Measurements from ENCODE around the gene MYCN. TPM values are rescaled to one million over a fixed set of nuclear protein-coding genes. Genes with fewer than 3 reads are reported as not detected.
"Not testable (repeated sequence)": the region's sequence is repeated elsewhere in the genome, so short reads cannot be mapped to it uniquely, and the experiment has no call there.

The MYCN gene
- total RNA-seq, 1 donor from 2014 or later = not detected

GRCh38 chr2:15901095-15901807, 39.1 kb upstream of the MYCN start:
- Mint-ChIP-seq H3K9me3 (peaks cover 5% of the 10 kb centered on the region), H3K36me3 (ENCODE audit: low read depth) (no peaks in the 10 kb centered on the region), H3K27me3 (no peaks in the 10 kb centered on the region), H3K4me1 (no peaks in the 10 kb centered on the region), H3K27ac (no peak overlapping the region), H3K4me3 (no peak overlapping the region)
- DNase-seq = no peak
- intact Hi-C loops (cut with micrococcal nuclease) = no loop called here

GRCh38 chr2:15901808-15902130, 38.6 kb upstream of the MYCN start:
- H3K4me1 Mint-ChIP-seq = no peaks in the 10 kb centered on the region
- no peak overlapping the region for H3K27ac Mint-ChIP-seq
- intact Hi-C loops (cut with micrococcal nuclease) = no loop called here
- peaks cover under 1% of the 10 kb centered on the region for H3K9me3 Mint-ChIP-seq
- no peaks in the 10 kb centered on the region for H3K36me3 Mint-ChIP-seq (ENCODE audit: low read depth)
- no peaks in the 10 kb centered on the region for H3K27me3 Mint-ChIP-seq
- H3K4me3 Mint-ChIP-seq = no peak overlapping the region
- no peak for DNase-seq

GRCh38 chr2:15903910-15904309, 36.4 kb upstream of the MYCN start:
- H3K4me1 Mint-ChIP-seq; DNase-seq; H3K27ac Mint-ChIP-seq; intact Hi-C loops (cut with micrococcal nuclease); H3K9me3 Mint-ChIP-seq; H3K4me3 Mint-ChIP-seq; H3K36me3 Mint-ChIP-seq (ENCODE audit: low read depth); H3K27me3 Mint-ChIP-seq: not testable (repeated sequence)

- H3K27me3 Mint-ChIP-seq = peaks cover 2% of the 10 kb centered on the region
- DNase-seq = no peak
- no peak overlapping the region for H3K4me3 Mint-ChIP-seq
- H3K27ac Mint-ChIP-seq = no peak overlapping the region
- intact Hi-C loops (cut with micrococcal nuclease) = no loop called here
- no peaks in the 10 kb centered on the region for H3K9me3 Mint-ChIP-seq
- no peaks in the 10 kb centered on the region for H3K36me3 Mint-ChIP-seq (ENCODE audit: low read depth)
- no peaks in the 10 kb centered on the region for H3K4me1 Mint-ChIP-seq
These were observed 35.1 kb upstream of the MYCN start for GRCh38 chr2:15905267-15905645.

DNA sequence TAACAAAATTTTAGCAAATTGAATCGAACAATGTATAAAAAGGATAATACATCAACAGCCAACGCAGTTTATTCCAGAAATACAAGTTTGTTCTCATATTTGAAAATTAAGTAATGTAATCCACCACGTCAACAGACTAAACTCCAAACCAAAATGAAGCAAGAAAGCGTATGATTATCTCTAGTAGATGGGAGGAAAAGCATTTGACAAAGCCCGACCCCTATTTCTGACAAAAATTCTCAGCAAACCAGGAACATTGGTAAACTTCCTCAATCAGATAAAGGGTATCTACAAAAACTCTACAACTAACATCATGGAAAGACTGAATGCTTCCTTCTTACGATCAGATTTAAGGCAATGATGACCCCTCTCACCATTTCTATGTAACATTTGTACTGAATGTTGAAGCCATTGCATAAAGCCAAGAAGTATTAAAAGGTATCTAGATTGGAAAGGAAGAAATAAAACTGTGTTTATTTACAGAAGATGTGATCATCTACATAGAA, 34.3 kb upstream of the MYCN start:
- H3K27me3 Mint-ChIP-seq = peaks cover 2% of the 10 kb centered on the region
- intact Hi-C loops (cut with micrococcal nuclease) = no loop called here

DNA sequence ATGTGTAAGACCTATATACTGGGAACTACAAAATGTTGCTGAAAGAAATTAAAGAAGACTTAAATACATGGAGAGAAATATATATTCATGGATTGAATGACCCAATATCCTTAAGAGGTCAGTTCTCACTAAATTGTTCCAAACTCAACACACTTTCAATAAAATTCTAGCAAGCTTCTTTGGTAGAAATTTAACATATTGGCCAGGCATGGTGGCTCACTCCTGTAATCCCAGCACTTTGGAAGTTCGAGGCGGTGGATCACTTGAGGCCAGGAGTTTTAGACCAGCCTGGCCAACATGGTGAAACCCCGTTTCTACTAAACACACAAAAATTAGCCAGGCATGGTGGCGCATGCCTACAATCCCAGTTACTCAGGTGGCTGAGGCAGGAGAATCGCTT, 33.6 kb upstream of the MYCN start:
- no peaks in the 10 kb centered on the region for H3K4me1 Mint-ChIP-seq
- no peaks in the 10 kb centered on the region for H3K9me3 Mint-ChIP-seq
- no peaks in the 10 kb centered on the region for H3K36me3 Mint-ChIP-seq (ENCODE audit: low read depth)
- no peak for DNase-seq
- H3K27me3 Mint-ChIP-seq = peaks cover 2% of the 10 kb centered on the region
- H3K27ac Mint-ChIP-seq = no peak overlapping the region
- H3K4me3 Mint-ChIP-seq = no peak overlapping the region
- intact Hi-C loops (cut with micrococcal nuclease) = no loop called here

More for the DNA sequence above, 34.3 kb upstream of the MYCN start:
- Mint-ChIP-seq H3K9me3 (no peaks in the 10 kb centered on the region), H3K4me1 (no peaks in the 10 kb centered on the region), H3K36me3 (ENCODE audit: low read depth) (no peaks in the 10 kb centered on the region), H3K27ac (no peak overlapping the region), H3K4me3 (no peak overlapping the region)
- DNase-seq = no peak

DNA sequence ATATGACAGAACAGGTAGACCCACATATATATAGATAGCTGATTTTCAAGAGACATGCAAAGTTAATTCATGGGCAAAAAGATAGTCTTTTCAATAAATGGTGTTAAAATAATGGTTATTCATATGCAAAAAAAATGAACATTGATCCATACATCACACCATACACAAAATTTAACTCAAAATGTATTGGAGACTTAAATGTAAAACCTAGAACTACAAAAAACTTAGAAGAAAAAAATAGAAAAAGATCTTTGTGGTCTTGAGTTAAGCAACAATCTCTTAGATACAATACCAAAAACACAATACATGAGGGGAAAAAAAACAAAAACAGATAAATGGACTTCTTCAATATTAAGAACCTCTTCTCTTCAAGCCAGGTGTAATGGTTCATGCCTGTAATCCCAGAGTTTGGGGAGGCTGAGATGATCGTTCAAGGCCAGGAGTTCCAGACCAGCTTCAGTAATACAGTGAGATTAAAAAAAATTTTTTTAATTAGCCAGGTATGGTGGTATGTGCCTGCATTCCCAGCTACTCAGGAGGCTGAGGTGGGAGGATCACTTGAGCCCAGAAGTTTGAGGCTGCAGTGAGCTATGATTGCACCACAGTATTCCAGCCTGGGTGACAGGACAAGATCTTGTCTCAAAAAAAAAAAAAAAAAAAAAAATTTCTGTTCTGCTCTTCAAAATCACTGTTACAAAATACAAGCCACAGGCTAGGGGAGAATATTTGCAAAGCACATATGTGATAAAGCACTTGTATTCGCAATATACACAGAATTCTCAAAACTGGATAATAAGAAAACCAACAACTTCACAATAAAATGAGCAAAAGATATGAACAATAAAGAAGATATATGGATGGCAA, 32.7 kb upstream of the MYCN start:
- no peaks in the 10 kb centered on the region for H3K9me3 Mint-ChIP-seq
- no peak overlapping the region for H3K27ac Mint-ChIP-seq
- DNase-seq = no peak
- H3K27me3 Mint-ChIP-seq = peaks cover 2% of the 10 kb centered on the region
- H3K36me3 Mint-ChIP-seq (ENCODE audit: low read depth) = no peaks in the 10 kb centered on the region
- intact Hi-C loops (cut with micrococcal nuclease) = no loop called here
- H3K4me3 Mint-ChIP-seq = no peak overlapping the region
- H3K4me1 Mint-ChIP-seq = no peaks in the 10 kb centered on the region

GRCh38 chr2:15908371-15908770, 32.0 kb upstream of the MYCN start:
- DNase-seq = no peak
- Mint-ChIP-seq H3K9me3 (no peaks in the 10 kb centered on the region), H3K36me3 (ENCODE audit: low read depth) (no peaks in the 10 kb centered on the region), H3K4me1 (no peaks in the 10 kb centered on the region), H3K27me3 (peaks cover 2% of the 10 kb centered on the region), H3K27ac (no peak overlapping the region), H3K4me3 (no peak overlapping the region)
- intact Hi-C loops (cut with micrococcal nuclease) = no loop called here

- intact Hi-C loops (cut with micrococcal nuclease) = no loop called here
- Mint-ChIP-seq H3K4me3 (no peak overlapping the region), H3K36me3 (ENCODE audit: low read depth) (no peaks in the 10 kb centered on the region), H3K27me3 (peaks cover 2% of the 10 kb centered on the region), H3K27ac (no peak overlapping the region), H3K9me3 (no peaks in the 10 kb centered on the region), H3K4me1 (no peaks in the 10 kb centered on the region)
- no peak for DNase-seq
These were observed 31.2 kb upstream of the MYCN start for GRCh38 chr2:15909157-15909556.

DNA sequence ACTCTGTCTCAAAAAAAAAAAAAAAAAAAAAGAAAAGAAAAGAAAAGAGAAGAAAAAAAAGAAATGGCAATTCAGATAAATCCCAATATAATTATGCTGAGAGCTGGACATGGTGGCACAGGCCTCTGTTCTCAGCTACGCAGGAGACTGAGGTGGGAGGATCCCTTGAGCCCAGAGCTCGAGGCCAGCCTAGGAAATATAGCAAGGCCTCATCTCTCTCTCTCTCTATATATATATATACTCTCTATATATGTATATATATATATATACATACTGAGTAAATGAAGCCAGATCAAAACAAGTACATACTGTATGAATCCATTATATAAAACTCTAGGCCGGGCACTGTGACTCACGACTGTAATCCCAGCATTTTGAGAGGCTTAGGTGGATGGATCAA, 30.6 kb upstream of the MYCN start:
- H3K4me1 Mint-ChIP-seq = no peaks in the 10 kb centered on the region
- no peaks in the 10 kb centered on the region for H3K36me3 Mint-ChIP-seq (ENCODE audit: low read depth)
- H3K27ac Mint-ChIP-seq = no peak overlapping the region
- no peak overlapping the region for H3K4me3 Mint-ChIP-seq
- intact Hi-C loops (cut with micrococcal nuclease) = no loop called here
- no peaks in the 10 kb centered on the region for H3K9me3 Mint-ChIP-seq
- peaks cover 2% of the 10 kb centered on the region for H3K27me3 Mint-ChIP-seq
- DNase-seq = no peak

- intact Hi-C loops (cut with micrococcal nuclease); H3K36me3 Mint-ChIP-seq (ENCODE audit: low read depth); DNase-seq; H3K27ac Mint-ChIP-seq; H3K9me3 Mint-ChIP-seq; H3K4me3 Mint-ChIP-seq; H3K4me1 Mint-ChIP-seq; H3K27me3 Mint-ChIP-seq: not testable (repeated sequence)
These were observed 29.1 kb upstream of the MYCN start for GRCh38 chr2:15911270-15911669.

DNA sequence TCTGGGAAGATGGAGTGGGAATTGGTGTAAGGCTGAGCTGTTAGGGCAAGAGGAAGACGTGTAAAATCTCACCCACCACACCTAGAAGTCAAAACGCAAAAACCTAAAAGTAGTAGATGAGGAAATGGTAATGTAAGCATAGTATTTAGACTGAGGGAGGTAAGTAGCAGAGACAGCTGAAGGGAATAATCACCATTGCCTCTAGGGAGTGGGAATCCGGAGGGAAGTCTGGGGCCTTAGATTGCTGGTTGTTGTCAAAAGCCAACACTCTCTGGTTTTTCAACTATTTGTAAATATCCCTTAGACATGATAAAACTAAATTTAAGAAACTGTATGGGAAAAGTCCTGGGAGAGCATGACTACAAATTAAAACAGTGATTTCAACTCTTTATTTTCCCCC, 28.7 kb upstream of the MYCN start:
- Mint-ChIP-seq H3K36me3 (ENCODE audit: low read depth) (no peaks in the 10 kb centered on the region), H3K27ac (no peak overlapping the region), H3K4me1 (no peaks in the 10 kb centered on the region), H3K9me3 (no peaks in the 10 kb centered on the region), H3K4me3 (no peak overlapping the region), H3K27me3 (peaks cover 2% of the 10 kb centered on the region)
- no peak for DNase-seq
- intact Hi-C loops (cut with micrococcal nuclease) = no loop called here

DNA sequence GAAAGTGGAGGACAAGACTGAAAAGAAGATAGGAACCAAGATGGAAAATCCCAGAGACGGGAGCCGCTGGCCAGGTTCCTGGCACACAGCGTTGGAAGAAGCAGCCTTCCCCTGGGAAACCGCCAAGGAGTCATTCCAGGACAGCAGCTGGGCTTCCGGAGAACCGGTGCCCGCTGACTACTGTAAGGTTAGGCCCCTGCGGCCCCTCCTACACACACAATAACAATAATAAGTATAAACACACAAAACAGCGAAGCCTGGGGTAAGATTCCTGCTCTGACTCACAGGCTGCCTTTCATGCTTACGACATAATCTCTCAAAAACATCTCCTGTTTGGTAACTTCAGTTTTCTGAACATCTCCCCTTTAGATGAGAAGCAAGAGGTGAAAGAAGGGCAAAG, 28.1 kb upstream of the MYCN start:
- Mint-ChIP-seq H3K27me3 (peaks cover 2% of the 10 kb centered on the region), H3K4me3 (no peak overlapping the region), H3K27ac (no peak overlapping the region), H3K9me3 (no peaks in the 10 kb centered on the region), H3K36me3 (ENCODE audit: low read depth) (no peaks in the 10 kb centered on the region), H3K4me1 (no peaks in the 10 kb centered on the region)
- no peak for DNase-seq
- intact Hi-C loops (cut with micrococcal nuclease) = no loop called here

DNA sequence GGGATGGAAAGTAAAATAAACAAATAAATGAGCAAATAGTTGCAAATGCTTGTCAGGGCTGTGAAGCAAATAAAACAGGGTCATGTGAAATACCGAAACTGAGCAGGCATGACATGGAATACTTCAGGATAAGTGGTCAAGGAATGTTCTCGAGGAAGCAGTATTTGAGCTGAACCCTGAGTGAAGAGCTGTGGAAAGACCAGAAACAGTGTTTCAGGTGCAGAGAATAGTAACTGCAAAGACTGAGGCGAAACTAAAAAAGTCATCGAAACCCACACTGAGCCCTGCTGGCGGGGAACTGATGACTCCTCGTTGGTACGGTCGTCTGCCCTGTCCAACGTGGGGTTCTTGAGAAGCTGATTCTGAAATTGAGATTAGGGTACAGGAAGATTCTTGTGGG, 27.2 kb upstream of the MYCN start:
- Mint-ChIP-seq H3K27ac (no peak overlapping the region), H3K4me1 (no peaks in the 10 kb centered on the region), H3K9me3 (no peaks in the 10 kb centered on the region), H3K4me3 (no peak overlapping the region), H3K36me3 (ENCODE audit: low read depth) (no peaks in the 10 kb centered on the region), H3K27me3 (no peaks in the 10 kb centered on the region)
- intact Hi-C loops (cut with micrococcal nuclease) = no loop called here
- DNase-seq = no peak

Measured in activated CD4-positive, alpha-beta T cell treated with anti-CD3 and anti-CD28 coated beads, Interleukin-2, amount 10 ng/mL, durations not matched to agents 24 days and 14 days (primary cell).